ENCODE measurements around the gene ATP11C. TPM values are rescaled to one million over a fixed set of nuclear protein-coding genes. Genes with fewer than 3 reads are reported as not detected.

Gene ATP11C
- total and polyA plus RNA-seq, 2 of the 4 experiments (the other 2 are of a cell fraction), result 19.3 to 40.0 TPM

GRCh38 chrX:139720979-139721378 is 211.9 kb downstream of the ATP11C start:
- Histone ChIP-seq H3K27ac (ENCODE audit: insufficient read depth, low read length) (no peak overlapping the region), H2BK20ac (ENCODE audit: low read depth, low read length) (no peak overlapping the region), H2BK5ac (ENCODE audit: low read depth, low read length, poor library complexity, severe bottlenecking) (no peak overlapping the region), H3K4me1 (ENCODE audit: control insufficient read depth, insufficient read depth, low read length) (no peaks in the 10 kb centered on the region), H3K9me3 (ENCODE audit: control insufficient read depth, insufficient read depth, low read length) (no peaks in the 10 kb centered on the region), H3K9ac (ENCODE audit: low read depth, low read length) (no peak overlapping the region), H3K18ac (ENCODE audit: low read depth, low read length) (no peak overlapping the region), H4K5ac (ENCODE audit: low read depth, low read length) (no peak overlapping the region), H4K8ac (ENCODE audit: low read depth in 2 of 2, low read length in 2 of 2) (no peak overlapping the region), H3K56ac (ENCODE audit: extremely low read depth, insufficient read depth, low read length) (no peak overlapping the region), H3K9me1 (ENCODE audit: insufficient read depth, low read length) (no peaks in the 10 kb centered on the region; the same call in 1 of the 2 replicates), H2AK5ac (ENCODE audit: low read depth, low read length) (no peak overlapping the region), H3K4me2 (ENCODE audit: low read depth, low read length) (no peak overlapping the region), H3K4me3 (ENCODE audit: insufficient read depth, low read depth, low read length) (no peak overlapping the region), H3K36me3 (ENCODE audit: control insufficient read depth, insufficient read depth, low read length) (no peaks in the 10 kb centered on the region), H3K27me3 (ENCODE audit: control insufficient read depth, insufficient read depth, low read length) (no peaks in the 10 kb centered on the region), H3K4ac (ENCODE audit: low read depth, low read length) (no peak overlapping the region), H3K14ac (replicated peaks; ENCODE audit: low read depth, low read length) (no peak overlapping the region), H4K20me1 (ENCODE audit: insufficient read depth, low read length) (no peaks in the 10 kb centered on the region), H3K23ac (ENCODE audit: low read depth, low read length) (no peak overlapping the region), H2BK120ac (ENCODE audit: low read depth, low read length) (no peak overlapping the region), H2AFZ (replicated peaks; ENCODE audit: low read length, poor library complexity) (no peak overlapping the region), H2AK9ac (replicated peaks; ENCODE audit: low read depth, low read length, poor library complexity) (no peak overlapping the region), H4K91ac (ENCODE audit: insufficient read depth, low read depth, low read length) (no peak overlapping the region), H3K79me1 (ENCODE audit: low read depth in 1 of 2, low read length in 2 of 2) (no peaks in the 10 kb centered on the region), H2BK15ac (ENCODE audit: low read depth, low read length) (no peak overlapping the region)
- TF ChIP-seq NFE2L2 (IDR thresholded peaks at IDR 0.05; ENCODE audit: low read depth, low read length), result peak; percentile 77
- peak; percentile 100 for TF ChIP-seq MAFK (IDR thresholded peaks at IDR 0.05; ENCODE audit: low read depth, low read length)
- no peak for TF ChIP-seq MXI1 (IDR thresholded peaks at IDR 0.05; ENCODE audit: borderline replicate concordance, low read depth, low read length)
- ChIA-PET POLR2A (ENCODE audit: unreplicated experiment) (no interaction called here), CTCF (interaction anchor here (0.6 kb wide), 1 partner anchor 11 kb away, joined by 3 read pairs; no protein-coding TSS in a partner anchor)
- dilution Hi-C loops (cut with HindIII; ENCODE audit: low sequenced_read_pairs, unreplicated experiment), result no loop called here
- no TSS peak for BruUV-seq (replicated peaks)
- in situ Hi-C loops (cut with MboI; ENCODE audit: low sequenced_read_pairs), result no loop called here
- DNase-seq (no peak), ATAC-seq (ENCODE audit: low read depth) (no peak)
- no CpG with 5 or more reads among the region's 6 CpGs for WGBS, 2 experiments (ENCODE audit: extremely low coverage in 2 of 2, insufficient read length in 1 of 2)
- intact Hi-C loops (cut with micrococcal nuclease), result loop anchor here (10.0 kb wide), 1 partner anchor 214 kb away; the partner anchor contains the start of gene ATP11C
